MM.1S (cell line): ENCODE results near the gene EIF2B2.

Source experiments
- DNase-seq: peaks from one replicate; pipeline ENCODE4 v3.0.0-alpha.2; 2015
- H2AFZ ChIP-seq: fragments of 300-600 bp; sonication (generic); 2 replicates; pipeline ENCODE4 v1.6.0; 2016; ENCODE audit warnings: antibody characterized with exemption, low read length
- H3F3A ChIP-seq: fragments of 300-600 bp; sonication (generic); 2 replicates; pipeline ENCODE4 v1.6.1; 2016; ENCODE audit warnings: mild to moderate bottlenecking, antibody characterized with exemption, low read length, moderate library complexity, mixed read lengths; ENCODE audit not compliant: insufficient read depth
- H3K27ac ChIP-seq: fragments of 300-600 bp; sonication (generic); 2 replicates; pipeline ENCODE4 v1.5.1; 2016; ENCODE audit warnings: mild to moderate bottlenecking, low read length
- H3K27me3 ChIP-seq: fragments of 300-600 bp; sonication (generic); replicated peaks from 2 replicates; pipeline ENCODE4 v1.6.0; 2016; ENCODE audit warnings: low read length; ENCODE audit not compliant: insufficient read depth
- H3K36me3 ChIP-seq: fragments of 300-600 bp; sonication (generic); replicated peaks from 2 replicates; pipeline ENCODE4 v1.6.1; 2016; ENCODE audit warnings: mild to moderate bottlenecking, low read length, mixed read lengths; ENCODE audit not compliant: insufficient read depth
- H3K4me1 ChIP-seq: fragments of 300-600 bp; sonication (generic); 2 replicates; pipeline ENCODE4 v1.6.1; 2016; ENCODE audit warnings: low read length, mixed read lengths
- H3K4me2 ChIP-seq: fragments of 300-600 bp; sonication (generic); 2 replicates; pipeline ENCODE4 v1.6.0; 2016; ENCODE audit warnings: low read depth, low read length
- H3K4me3 ChIP-seq: fragments of 300-600 bp; sonication (generic); 2 replicates; pipeline ENCODE4 v1.5.1; 2016; ENCODE audit warnings: low read length, mixed read lengths
- H3K79me2 ChIP-seq: fragments of 300-600 bp; sonication (generic); 2 replicates; pipeline ENCODE4 v1.6.1; 2016; ENCODE audit warnings: mixed run types, low read length, mixed read lengths
- H3K9ac ChIP-seq: fragments of 300-600 bp; sonication (generic); 2 replicates; pipeline ENCODE4 v1.6.1; 2016; ENCODE audit warnings: low read length, mixed read lengths
- H3K9me2 ChIP-seq: fragments of 300-600 bp; sonication (generic); replicated peaks from 2 replicates; pipeline ENCODE4 v1.6.1; 2016; ENCODE audit warnings: mild to moderate bottlenecking, low read length, mixed read lengths; ENCODE audit not compliant: insufficient read depth
- H3K9me3 ChIP-seq: fragments of 300-600 bp; sonication (generic); replicated peaks from 2 replicates; pipeline ENCODE4 v1.6.1; 2016; ENCODE audit warnings: mild to moderate bottlenecking, low read length, mixed read lengths; ENCODE audit not compliant: insufficient read depth
- H4K20me1 ChIP-seq: fragments of 300-600 bp; sonication (generic); 2 replicates; pipeline ENCODE4 v1.6.1; 2016; ENCODE audit warnings: mild to moderate bottlenecking, low read length, moderate library complexity, mixed read lengths; ENCODE audit not compliant: insufficient read depth
- CTCF ChIP-seq: fragments of 300-600 bp; sonication (generic); IDR thresholded peaks from 2 replicates; pipeline ENCODE4 v1.5.1; 2016; ENCODE audit warnings: antibody characterized with exemption, low read length, mixed read lengths
- EZH2 ChIP-seq: fragments of 300-600 bp; sonication (generic); optimal IDR thresholded peaks from 2 replicates; pipeline ENCODE3; 2017; ENCODE audit warnings: low read depth, mild to moderate bottlenecking, antibody characterized with exemption, low read length, mixed read lengths
- EZH2phosphoT487 ChIP-seq: fragments of 300-600 bp; sonication (generic); IDR thresholded peaks from 2 replicates; pipeline ENCODE4 v1.6.1; 2018; ENCODE audit warnings: antibody characterized with exemption, low read length

EIF2B2 gene

GRCh38 chr14:75046899-75047298 is 44.2 kb downstream of the EIF2B2 start:
- Histone ChIP-seq H3K9ac (no peak overlapping the region), H2AFZ (no peak overlapping the region), H3K4me1 (no peaks in the 10 kb centered on the region), H3K4me2 (no peak overlapping the region), H3K27me3 (no peaks in the 10 kb centered on the region), H3K27ac (no peak overlapping the region), H3K36me3 (no peaks in the 10 kb centered on the region), H3F3A (no peaks in the 10 kb centered on the region), H3K9me3 (no peaks in the 10 kb centered on the region), H3K9me2 (no peaks in the 10 kb centered on the region), H4K20me1 (no peaks in the 10 kb centered on the region), H3K4me3 (no peak overlapping the region), H3K79me2 (no peaks in the 10 kb centered on the region)
- TF ChIP-seq EZH2: no peak
- TF ChIP-seq CTCF: no peak
- no peak for TF ChIP-seq EZH2phosphoT487
- DNase-seq: no peak

- no peaks in the 10 kb centered on the region for H3K9me3 ChIP-seq
- no peaks in the 10 kb centered on the region for H3K79me2 ChIP-seq
- H3K36me3 ChIP-seq: no peaks in the 10 kb centered on the region
- H3K4me2 ChIP-seq: no peak overlapping the region
- no peak overlapping the region for H3K9ac ChIP-seq
- H4K20me1 ChIP-seq: no peaks in the 10 kb centered on the region
- TF ChIP-seq EZH2: no peak
- DNase-seq: no peak
- H3K27me3 ChIP-seq: no peaks in the 10 kb centered on the region
- no peak overlapping the region for H3K27ac ChIP-seq
- 0 out of 2 replicates have a peak, but pooled peaks cover under 1% of the 10 kb centered on the region for H3F3A ChIP-seq
- no peak overlapping the region for H2AFZ ChIP-seq
- H3K4me3 ChIP-seq: no peak overlapping the region
- no peaks in the 10 kb centered on the region for H3K4me1 ChIP-seq
- H3K9me2 ChIP-seq: no peaks in the 10 kb centered on the region
Measured at GRCh38 chr14:75047506-75047905, 44.8 kb downstream of the EIF2B2 start.

DNA sequence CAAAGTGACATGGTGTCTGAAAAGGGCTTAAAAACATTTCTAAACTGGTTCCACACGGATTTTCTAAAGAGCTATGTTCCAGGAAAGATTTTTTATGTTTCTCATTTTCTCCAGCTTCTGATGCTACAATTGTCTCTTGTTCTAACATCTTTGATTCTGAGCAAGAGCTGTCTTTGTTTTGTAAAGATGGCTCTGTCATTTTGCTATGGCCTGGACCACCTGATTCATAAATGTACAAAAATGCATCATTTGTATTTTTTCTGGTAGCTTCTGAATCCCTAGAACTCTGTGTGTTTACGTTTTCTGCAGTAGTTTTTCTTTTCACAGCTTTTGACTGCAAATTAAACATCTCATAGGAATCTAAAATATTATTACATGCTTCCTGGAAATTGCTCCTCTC is 45.4 kb downstream of the EIF2B2 start:
- no peaks in the 10 kb centered on the region for H3K9me3 ChIP-seq
- H3K9ac ChIP-seq: no peak overlapping the region
- no peak for DNase-seq
- no peak overlapping the region for H3K4me3 ChIP-seq
- H3F3A ChIP-seq: peaks cover 3% of the 10 kb centered on the region; the same call in 1 of the 2 replicates
- H3K36me3 ChIP-seq: no peaks in the 10 kb centered on the region
- no peak overlapping the region for H2AFZ ChIP-seq
- no peaks in the 10 kb centered on the region for H3K27me3 ChIP-seq
- no peaks in the 10 kb centered on the region for H3K79me2 ChIP-seq
- no peak overlapping the region for H3K27ac ChIP-seq
- no peak overlapping the region for H3K4me2 ChIP-seq
- TF ChIP-seq CTCF (no peak), EZH2 (no peak), EZH2phosphoT487 (no peak)
- H4K20me1 ChIP-seq: no peaks in the 10 kb centered on the region
- H3K9me2 ChIP-seq: no peaks in the 10 kb centered on the region
- H3K4me1 ChIP-seq: no peaks in the 10 kb centered on the region

- H3K9ac ChIP-seq: no peak overlapping the region
- TF ChIP-seq EZH2phosphoT487 (no peak), CTCF (no peak), EZH2 (no peak)
- no peaks in the 10 kb centered on the region for H3K36me3 ChIP-seq
- DNase-seq: no peak
- H3K9me3 ChIP-seq: no peaks in the 10 kb centered on the region
- H3K79me2 ChIP-seq: no peaks in the 10 kb centered on the region
- H3K27ac ChIP-seq: no peak overlapping the region
- H4K20me1 ChIP-seq: no peaks in the 10 kb centered on the region
- no peak overlapping the region for H2AFZ ChIP-seq
- no peak overlapping the region for H3K4me3 ChIP-seq
- H3K9me2 ChIP-seq: no peaks in the 10 kb centered on the region
- H3K4me1 ChIP-seq: no peaks in the 10 kb centered on the region
- H3F3A ChIP-seq: peaks cover 3% of the 10 kb centered on the region; the same call in 1 of the 2 replicates
- H3K27me3 ChIP-seq: no peaks in the 10 kb centered on the region
- no peak overlapping the region for H3K4me2 ChIP-seq
Measured at GRCh38 chr14:75049136-75049535, 46.4 kb downstream of the EIF2B2 start.
